ENCODE measurements around the gene FGFR2.

The FGFR2 gene

GRCh38 chr10:121510201-121510771, 88.0 kb downstream of the FGFR2 start:
- DNase-seq (ENCODE audit: extremely low read depth, low read depth) = no peak
- TF ChIP-seq, protein P1, sequence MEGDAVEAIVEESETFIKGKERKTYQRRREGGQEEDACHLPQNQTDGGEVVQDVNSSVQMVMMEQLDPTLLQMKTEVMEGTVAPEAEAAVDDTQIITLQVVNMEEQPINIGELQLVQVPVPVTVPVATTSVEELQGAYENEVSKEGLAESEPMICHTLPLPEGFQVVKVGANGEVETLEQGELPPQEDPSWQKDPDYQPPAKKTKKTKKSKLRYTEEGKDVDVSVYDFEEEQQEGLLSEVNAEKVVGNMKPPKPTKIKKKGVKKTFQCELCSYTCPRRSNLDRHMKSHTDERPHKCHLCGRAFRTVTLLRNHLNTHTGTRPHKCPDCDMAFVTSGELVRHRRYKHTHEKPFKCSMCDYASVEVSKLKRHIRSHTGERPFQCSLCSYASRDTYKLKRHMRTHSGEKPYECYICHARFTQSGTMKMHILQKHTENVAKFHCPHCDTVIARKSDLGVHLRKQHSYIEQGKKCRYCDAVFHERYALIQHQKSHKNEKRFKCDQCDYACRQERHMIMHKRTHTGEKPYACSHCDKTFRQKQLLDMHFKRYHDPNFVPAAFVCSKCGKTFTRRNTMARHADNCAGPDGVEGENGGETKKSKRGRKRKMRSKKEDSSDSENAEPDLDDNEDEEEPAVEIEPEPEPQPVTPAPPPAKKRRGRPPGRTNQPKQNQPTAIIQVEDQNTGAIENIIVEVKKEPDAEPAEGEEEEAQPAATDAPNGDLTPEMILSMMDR (IDR thresholded peaks at IDR 0.05; ENCODE audit: low read depth, low read length) = no peak

DNA sequence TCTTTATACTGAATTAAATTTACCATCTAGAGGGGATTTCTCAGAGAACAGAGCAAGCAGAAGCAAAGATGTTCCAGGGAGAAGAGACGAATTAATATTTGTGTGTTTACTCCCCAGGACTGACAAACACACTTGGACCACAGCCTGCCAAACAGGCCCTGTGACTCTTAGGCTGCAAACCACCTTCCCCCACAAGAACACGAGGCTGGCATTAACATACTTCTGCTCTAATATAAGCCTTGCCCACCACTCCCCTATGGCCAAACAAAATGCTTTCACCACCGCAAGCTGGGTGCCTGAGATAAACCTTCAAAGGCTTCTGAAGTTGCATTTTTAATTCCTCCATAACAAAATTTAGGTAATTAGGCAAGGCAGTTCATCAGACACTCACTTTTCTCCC, 88.4 kb downstream of the FGFR2 start:
- TF ChIP-seq, protein P1 (IDR thresholded peaks at IDR 0.05; ENCODE audit: low read depth, low read length) = no peak
- DNase-seq (ENCODE audit: extremely low read depth, low read depth) = no peak

GRCh38 chr10:121509112-121509511, 89.1 kb downstream of the FGFR2 start:
- no peak for DNase-seq (ENCODE audit: extremely low read depth, low read depth)

DNA sequence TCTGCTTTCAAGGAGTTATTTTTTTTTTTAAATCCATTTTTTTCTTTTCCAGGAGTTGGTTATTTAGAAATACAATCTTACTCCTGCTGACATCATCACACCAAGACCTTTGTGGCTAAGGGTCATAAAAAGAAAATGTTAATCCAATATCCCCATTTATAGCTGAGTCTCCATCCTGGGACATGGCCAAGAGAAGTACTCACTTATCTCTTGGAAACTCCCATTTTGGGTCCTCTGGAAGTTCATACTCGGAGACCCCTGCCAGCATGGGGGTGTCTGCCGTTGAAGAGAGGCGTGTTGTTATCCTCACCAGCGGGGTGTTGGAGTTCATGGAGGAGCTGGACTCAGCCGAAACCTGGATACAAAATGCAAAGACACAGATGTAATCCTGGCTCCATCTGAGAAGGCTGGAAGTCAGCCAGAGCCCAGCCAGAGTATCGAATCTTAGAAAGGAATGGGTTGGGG, 94.6 kb downstream of the FGFR2 start:
- TF ChIP-seq, protein P1 (IDR thresholded peaks at IDR 0.05; ENCODE audit: low read depth, low read length) = no peak
- no peak for DNase-seq (ENCODE audit: extremely low read depth, low read depth)

More at GRCh38 chr10:121509112-121509511, 89.1 kb downstream of the FGFR2 start:
- TF ChIP-seq, protein P1 (IDR thresholded peaks at IDR 0.05; ENCODE audit: low read depth, low read length) = no peak

GRCh38 chr10:121501796-121502195, 96.4 kb downstream of the FGFR2 start:
- no peak for DNase-seq (ENCODE audit: extremely low read depth, low read depth)
- TF ChIP-seq, protein P1 (IDR thresholded peaks at IDR 0.05; ENCODE audit: low read depth, low read length) = no peak

DNA sequence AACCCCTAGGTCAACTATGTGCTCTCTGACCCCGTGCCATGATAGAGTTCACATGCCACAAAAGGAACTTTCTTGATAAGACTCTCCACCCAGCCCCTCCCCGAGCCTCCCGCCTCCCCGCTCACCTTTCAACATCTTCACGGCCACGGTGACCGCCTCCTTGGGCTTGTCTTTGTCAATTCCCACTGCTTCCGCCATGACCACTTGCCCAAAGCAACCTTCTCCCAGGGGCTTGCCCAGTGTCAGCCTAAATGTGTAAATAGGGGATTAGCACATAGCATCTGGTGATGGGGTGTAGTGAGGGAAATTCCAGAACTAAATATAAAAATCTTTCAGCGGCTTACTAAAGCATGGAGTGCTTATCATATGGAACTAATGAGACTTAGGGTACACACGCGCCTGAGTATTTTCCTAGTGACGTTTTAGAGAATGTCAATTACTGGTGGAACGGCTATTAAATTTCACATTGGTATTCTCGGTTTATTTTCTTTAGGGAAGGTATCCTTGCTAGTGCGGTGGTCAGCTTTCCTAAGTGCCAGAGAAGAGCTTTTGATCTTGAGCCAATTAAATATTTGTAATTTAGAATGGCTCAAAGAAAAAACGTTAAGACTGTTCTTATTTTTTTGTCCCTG, 97.4 kb downstream of the FGFR2 start:
- no peak for DNase-seq (ENCODE audit: extremely low read depth, low read depth)

More for the DNA sequence above, 97.4 kb downstream of the FGFR2 start:
- TF ChIP-seq, protein P1 (IDR thresholded peaks at IDR 0.05; ENCODE audit: low read depth, low read length) = no peak
